Activated CD4-positive, CD25-positive, alpha-beta regulatory T cell treated with anti-CD3 and anti-CD28 coated beads, Interleukin-2, amount 50 U/mL, for 16 hours (primary cell): ENCODE results near the gene KCNC4.

ENCODE experiments used
- DNase-seq: peaks from one replicate; pipeline ENCODE4 v3.0.0-alpha.2; 2020; ENCODE audit warnings: low read depth, low spot score

KCNC4 gene

GRCh38 chr1:110230381-110231199, 20.5 kb downstream of the KCNC4 start:
- DNase-seq: no peak

- DNase-seq: no peak
These were observed 23.7 kb downstream of the KCNC4 start for GRCh38 chr1:110233861-110234260.

GRCh38 chr1:110234691-110235090, 24.6 kb downstream of the KCNC4 start:
- DNase-seq: no peak

- DNase-seq: no peak
These were observed 25.2 kb downstream of the KCNC4 start for GRCh38 chr1:110235181-110235833.

- DNase-seq: no peak
These were observed 25.9 kb downstream of the KCNC4 start for GRCh38 chr1:110235834-110236682.

GRCh38 chr1:110237386-110238152, 27.5 kb downstream of the KCNC4 start:
- no peak for DNase-seq

- no peak for DNase-seq
These were observed 29.6 kb downstream of the KCNC4 start for GRCh38 chr1:110239441-110240430.

GRCh38 chr1:110240476-110241210, 30.5 kb downstream of the KCNC4 start:
- no peak for DNase-seq

- DNase-seq: no peak
These were observed 31.4 kb downstream of the KCNC4 start for GRCh38 chr1:110241516-110241915.

GRCh38 chr1:110242062-110242461, 31.9 kb downstream of the KCNC4 start:
- DNase-seq: no peak

- DNase-seq: no peak
These were observed 32.6 kb downstream of the KCNC4 start for GRCh38 chr1:110242731-110243130.

- DNase-seq: no peak
These were observed 33.0 kb downstream of the KCNC4 start for GRCh38 chr1:110243146-110243545.

GRCh38 chr1:110243574-110243973, 33.5 kb downstream of the KCNC4 start:
- no peak for DNase-seq

GRCh38 chr1:110245876-110246620, 35.9 kb downstream of the KCNC4 start:
- DNase-seq: no peak

GRCh38 chr1:110248746-110249145, 38.6 kb downstream of the KCNC4 start:
- DNase-seq: no peak

GRCh38 chr1:110249256-110249655, 39.1 kb downstream of the KCNC4 start:
- DNase-seq: no peak

- no peak for DNase-seq
These were observed 39.9 kb downstream of the KCNC4 start for GRCh38 chr1:110250008-110250407.

- DNase-seq: no peak
These were observed 40.6 kb downstream of the KCNC4 start for GRCh38 chr1:110250749-110251148.

- DNase-seq: no peak
These were observed 43.1 kb downstream of the KCNC4 start for GRCh38 chr1:110253213-110253612.
